ENCODE results near the gene AASDH. TPM values are rescaled to one million over a fixed set of nuclear protein-coding genes. Genes with fewer than 3 reads are reported as not detected.

Gene AASDH
- total and polyA plus RNA-seq, 2 of the 13 experiments (the other 11 are each of a cell fraction or from before 2014, with no cell fraction given) = 12.6 to 14.1 TPM

- TF ChIP-seq KDM3A (CRISPR knock-in tag; IDR thresholded peaks at IDR 0.05; ENCODE audit: low read depth) = no peak; the same call in 1 of the 2 replicates
- no peak for TF ChIP-seq ZNF350 (CRISPR knock-in tag; IDR thresholded peaks at IDR 0.05; ENCODE audit: borderline replicate concordance, low read depth)
- peak; percentile 13; the same call in 1 of the 2 replicates for TF ChIP-seq PHF21A (CRISPR knock-in tag; IDR thresholded peaks at IDR 0.05)
- no peak for TF ChIP-seq ZFAT (CRISPR knock-in tag; conservative IDR thresholded peaks at IDR 0.05)
- no peak for TF ChIP-seq MXD4 (CRISPR knock-in tag; IDR thresholded peaks at IDR 0.05)
- TF ChIP-seq, protein P1, sequence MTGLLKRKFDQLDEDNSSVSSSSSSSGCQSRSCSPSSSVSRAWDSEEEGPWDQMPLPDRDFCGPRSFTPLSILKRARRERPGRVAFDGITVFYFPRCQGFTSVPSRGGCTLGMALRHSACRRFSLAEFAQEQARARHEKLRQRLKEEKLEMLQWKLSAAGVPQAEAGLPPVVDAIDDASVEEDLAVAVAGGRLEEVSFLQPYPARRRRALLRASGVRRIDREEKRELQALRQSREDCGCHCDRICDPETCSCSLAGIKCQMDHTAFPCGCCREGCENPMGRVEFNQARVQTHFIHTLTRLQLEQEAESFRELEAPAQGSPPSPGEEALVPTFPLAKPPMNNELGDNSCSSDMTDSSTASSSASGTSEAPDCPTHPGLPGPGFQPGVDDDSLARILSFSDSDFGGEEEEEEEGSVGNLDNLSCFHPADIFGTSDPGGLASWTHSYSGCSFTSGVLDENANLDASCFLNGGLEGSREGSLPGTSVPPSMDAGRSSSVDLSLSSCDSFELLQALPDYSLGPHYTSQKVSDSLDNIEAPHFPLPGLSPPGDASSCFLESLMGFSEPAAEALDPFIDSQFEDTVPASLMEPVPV (CRISPR knock-in tag; IDR thresholded peaks at IDR 0.05) = peak; percentile 21; the same call in 1 of the 2 replicates
- TF ChIP-seq, protein P2, sequence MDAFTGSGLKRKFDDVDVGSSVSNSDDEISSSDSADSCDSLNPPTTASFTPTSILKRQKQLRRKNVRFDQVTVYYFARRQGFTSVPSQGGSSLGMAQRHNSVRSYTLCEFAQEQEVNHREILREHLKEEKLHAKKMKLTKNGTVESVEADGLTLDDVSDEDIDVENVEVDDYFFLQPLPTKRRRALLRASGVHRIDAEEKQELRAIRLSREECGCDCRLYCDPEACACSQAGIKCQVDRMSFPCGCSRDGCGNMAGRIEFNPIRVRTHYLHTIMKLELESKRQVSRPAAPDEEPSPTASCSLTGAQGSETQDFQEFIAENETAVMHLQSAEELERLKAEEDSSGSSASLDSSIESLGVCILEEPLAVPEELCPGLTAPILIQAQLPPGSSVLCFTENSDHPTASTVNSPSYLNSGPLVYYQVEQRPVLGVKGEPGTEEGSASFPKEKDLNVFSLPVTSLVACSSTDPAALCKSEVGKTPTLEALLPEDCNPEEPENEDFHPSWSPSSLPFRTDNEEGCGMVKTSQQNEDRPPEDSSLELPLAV (CRISPR knock-in tag; conservative IDR thresholded peaks at IDR 0.05; ENCODE audit: low read depth) = no peak
- no peak for TF ChIP-seq HOXA9 (CRISPR knock-in tag; IDR thresholded peaks at IDR 0.05; ENCODE audit: borderline replicate concordance)
- TF ChIP-seq TGIF2 (CRISPR knock-in tag; IDR thresholded peaks at IDR 0.05) = peak; percentile 36
- no peak for TF ChIP-seq ATF5 (CRISPR knock-in tag; IDR thresholded peaks at IDR 0.05; ENCODE audit: low read depth)
- no peak for TF ChIP-seq PHB2 (IDR thresholded peaks at IDR 0.05; ENCODE audit: partially characterized antibody)
- TF ChIP-seq ATF3 (CRISPR knock-in tag; IDR thresholded peaks at IDR 0.05) = 0 out of 2 replicates have a peak, but pooled peaks have one; percentile 6
- TF ChIP-seq KDM2A (CRISPR knock-in tag; IDR thresholded peaks at IDR 0.05; ENCODE audit: borderline replicate concordance, low read depth) = no peak
- 0 out of 2 replicates have a peak, but pooled peaks have one; percentile 5 for TF ChIP-seq ZNF331 (CRISPR knock-in tag; IDR thresholded peaks at IDR 0.05)
- no peak for TF ChIP-seq ZNF704 (CRISPR knock-in tag; IDR thresholded peaks at IDR 0.05; ENCODE audit: borderline replicate concordance)
- peak; percentile 10; the same call in 1 of the 2 replicates for TF ChIP-seq DRAP1 (CRISPR knock-in tag; IDR thresholded peaks at IDR 0.05)
- TF ChIP-seq HMG20A (CRISPR knock-in tag; IDR thresholded peaks at IDR 0.05; ENCODE audit: borderline replicate concordance) = no peak
- no peak for TF ChIP-seq ZNF33A (CRISPR knock-in tag; IDR thresholded peaks at IDR 0.05; ENCODE audit: borderline replicate concordance)
- TF ChIP-seq HNRNPLL (IDR thresholded peaks at IDR 0.05; ENCODE audit: low read depth, low read length, poor library complexity, severe bottlenecking) = no peak
- TF ChIP-seq, protein P3, sequence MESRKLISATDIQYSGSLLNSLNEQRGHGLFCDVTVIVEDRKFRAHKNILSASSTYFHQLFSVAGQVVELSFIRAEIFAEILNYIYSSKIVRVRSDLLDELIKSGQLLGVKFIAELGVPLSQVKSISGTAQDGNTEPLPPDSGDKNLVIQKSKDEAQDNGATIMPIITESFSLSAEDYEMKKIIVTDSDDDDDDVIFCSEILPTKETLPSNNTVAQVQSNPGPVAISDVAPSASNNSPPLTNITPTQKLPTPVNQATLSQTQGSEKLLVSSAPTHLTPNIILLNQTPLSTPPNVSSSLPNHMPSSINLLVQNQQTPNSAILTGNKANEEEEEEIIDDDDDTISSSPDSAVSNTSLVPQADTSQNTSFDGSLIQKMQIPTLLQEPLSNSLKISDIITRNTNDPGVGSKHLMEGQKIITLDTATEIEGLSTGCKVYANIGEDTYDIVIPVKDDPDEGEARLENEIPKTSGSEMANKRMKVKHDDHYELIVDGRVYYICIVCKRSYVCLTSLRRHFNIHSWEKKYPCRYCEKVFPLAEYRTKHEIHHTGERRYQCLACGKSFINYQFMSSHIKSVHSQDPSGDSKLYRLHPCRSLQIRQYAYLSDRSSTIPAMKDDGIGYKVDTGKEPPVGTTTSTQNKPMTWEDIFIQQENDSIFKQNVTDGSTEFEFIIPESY (CRISPR knock-in tag; IDR thresholded peaks at IDR 0.05) = no peak
- TF ChIP-seq RARA (CRISPR knock-in tag; IDR thresholded peaks at IDR 0.05) = no peak
Measured at GRCh38 chr4:56434599-56435139, 47.4 kb upstream of the AASDH start (continued).

Measured in HepG2 (cell line).